ENCODE results near the gene DDX20. TPM values are rescaled to one million over a fixed set of nuclear protein-coding genes. Genes with fewer than 3 reads are reported as not detected.
A peak's percentile ranks its signal among the peaks of the same experiment; 100 is the strongest.
"Not testable (repeated sequence)": the region's sequence is repeated elsewhere in the genome, so short reads cannot be mapped to it uniquely, and the experiment has no call there.

The DDX20 gene
- total and polyA plus RNA-seq, 5 donors: 3.4 to 7.7 (median 6.6) TPM

DNA sequence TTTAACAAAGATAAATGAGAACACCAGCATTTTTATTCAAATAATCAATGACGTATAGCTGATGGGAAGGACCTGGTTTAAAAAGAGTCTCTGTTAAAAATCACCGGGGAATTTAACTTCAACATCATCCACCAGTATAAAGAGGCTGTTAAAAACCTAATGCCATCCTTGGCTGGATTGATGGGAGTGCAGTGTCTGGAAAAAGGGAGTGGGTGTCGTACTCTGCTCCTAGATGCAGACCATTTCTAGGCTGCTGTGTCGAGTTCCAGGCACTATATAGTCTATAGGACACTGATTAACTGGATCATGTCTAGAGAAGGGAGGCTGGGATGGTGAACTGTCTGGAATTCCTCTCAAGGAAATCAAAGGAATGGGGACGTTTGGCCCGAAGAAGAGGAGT is 36.1 kb downstream of the DDX20 start:
- Histone ChIP-seq H3K27ac (ENCODE audit: low read length) (no peak overlapping the region), H3K9me3 (ENCODE audit: control insufficient read depth, low read length) (no peaks in the 10 kb centered on the region), H3K4me3 (ENCODE audit: low read length) (no peak overlapping the region), H3K27me3 (ENCODE audit: control insufficient read depth, insufficient read depth) (no peaks in the 10 kb centered on the region), H3K4me1 (ENCODE audit: control insufficient read depth, insufficient read depth, low read length) (peaks cover 4% of the 10 kb centered on the region)
- 81% methylated on average over 6 of the region's 6 CpGs for WGBS
- ATAC-seq: no peak
- intact Hi-C loops (cut with DNase I): loop anchor here in 2 of 4 donors (10.0 kb wide), 2 partner anchors 203 to 543 kb away; no protein-coding TSS in a partner anchor
- DNase-seq: no peak

- no peaks in the 10 kb centered on the region for H3K27me3 ChIP-seq (ENCODE audit: control insufficient read depth, insufficient read depth)
- peaks cover 4% of the 10 kb centered on the region for H3K4me1 ChIP-seq (ENCODE audit: control insufficient read depth, insufficient read depth, low read length)
- 58% methylated on average over 5 of the region's 5 CpGs for WGBS
- H3K9me3 ChIP-seq (ENCODE audit: control insufficient read depth, low read length): no peaks in the 10 kb centered on the region
- no peak overlapping the region for H3K27ac ChIP-seq (ENCODE audit: low read length)
- no peak overlapping the region for H3K4me3 ChIP-seq (ENCODE audit: low read length)
- intact Hi-C loops (cut with DNase I): loop anchor here in 2 of 4 donors (10.0 kb wide), 2 partner anchors 203 to 543 kb away; no protein-coding TSS in a partner anchor
- DNase-seq (no peak), ATAC-seq (peak in 1 of 2 donors; percentile 57)
These were observed 36.5 kb downstream of the DDX20 start for GRCh38 chr1:111792249-111792648.

DNA sequence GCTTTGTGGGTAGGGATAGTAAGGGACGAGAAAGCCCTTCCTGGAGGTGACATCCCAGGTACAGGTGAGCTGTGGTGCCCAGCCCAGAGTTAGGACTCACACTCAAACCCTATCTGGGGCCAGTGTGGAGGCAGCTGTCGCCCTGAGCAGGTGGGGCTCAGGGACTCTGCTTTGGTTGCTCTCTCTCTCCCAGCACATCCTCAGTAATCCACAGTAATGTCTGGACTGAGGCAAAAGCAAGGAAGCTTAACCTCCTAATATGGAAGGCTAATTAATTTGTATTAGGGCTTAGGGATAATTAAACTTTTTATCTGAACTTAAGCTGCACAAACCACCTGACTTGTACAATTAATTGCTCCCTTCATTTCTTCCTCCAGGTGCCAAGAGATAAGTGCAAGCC is 38.2 kb downstream of the DDX20 start:
- no peaks in the 10 kb centered on the region for H3K27me3 ChIP-seq (ENCODE audit: control insufficient read depth, insufficient read depth)
- H3K9me3 ChIP-seq (ENCODE audit: control insufficient read depth, low read length): no peaks in the 10 kb centered on the region
- no peak for ATAC-seq
- peaks cover 2% of the 10 kb centered on the region for H3K4me1 ChIP-seq (ENCODE audit: control insufficient read depth, insufficient read depth, low read length)
- no peak overlapping the region for H3K4me3 ChIP-seq (ENCODE audit: low read length)
- DNase-seq: no peak
- 55% methylated on average over 2 of the region's 2 CpGs for WGBS
- intact Hi-C loops (cut with DNase I): loop anchor here in 2 of 4 donors (10.0 kb wide), 2 partner anchors 201 to 541 kb away; no protein-coding TSS in a partner anchor
- H3K27ac ChIP-seq (ENCODE audit: low read length): no peak overlapping the region

DNA sequence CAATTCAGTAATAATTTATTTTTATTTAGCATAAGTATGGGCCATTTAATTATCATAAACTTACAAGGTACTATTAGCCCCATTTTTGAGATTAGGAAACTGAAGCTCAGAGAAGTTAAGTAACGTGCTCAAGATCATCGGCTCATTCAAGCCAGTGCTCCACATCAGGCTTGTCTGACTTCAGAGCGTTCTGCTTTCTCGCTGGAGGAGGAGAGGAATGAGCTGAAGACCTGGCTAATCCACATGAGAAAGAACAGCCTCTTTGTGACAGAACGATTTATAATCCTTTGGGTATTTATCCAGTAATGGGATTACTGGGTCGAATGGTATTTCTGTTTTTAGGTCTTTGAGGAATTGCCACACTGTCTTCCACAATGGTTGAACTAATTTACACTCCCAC is 39.7 kb downstream of the DDX20 start:
- no peaks in the 10 kb centered on the region for H3K27me3 ChIP-seq (ENCODE audit: control insufficient read depth, insufficient read depth)
- H3K9me3 ChIP-seq (ENCODE audit: control insufficient read depth, low read length): no peaks in the 10 kb centered on the region
- ATAC-seq (no peak), DNase-seq (no peak)
- H3K4me1 ChIP-seq (ENCODE audit: control insufficient read depth, insufficient read depth, low read length): peaks cover 2% of the 10 kb centered on the region
- H3K27ac ChIP-seq (ENCODE audit: low read length): no peak overlapping the region
- H3K4me3 ChIP-seq (ENCODE audit: low read length): no peak overlapping the region
- WGBS: 85% methylated on average over 6 of the region's 6 CpGs
- intact Hi-C loops (cut with DNase I): loop anchor here in 3 of 4 donors (5.0 to 10.0 kb wide), 3 partner anchors 192 to 539 kb away; partner anchors contain the start of gene KCND3 (in 1 of the 3)

GRCh38 chr1:111798580-111798979 is 42.9 kb downstream of the DDX20 start:
- H3K4me1 ChIP-seq (ENCODE audit: control insufficient read depth, insufficient read depth, low read length): no peaks in the 10 kb centered on the region
- H3K4me3 ChIP-seq (ENCODE audit: low read length): no peak overlapping the region
- H3K27me3 ChIP-seq (ENCODE audit: control insufficient read depth, insufficient read depth): no peaks in the 10 kb centered on the region
- DNase-seq (no peak), ATAC-seq (no peak)
- intact Hi-C loops (cut with DNase I): loop anchor here in 3 of 4 donors (5.0 to 10.0 kb wide), 3 partner anchors 189 to 536 kb away; partner anchors contain the start of gene KCND3 (in 1 of the 3)
- no peaks in the 10 kb centered on the region for H3K9me3 ChIP-seq (ENCODE audit: control insufficient read depth, low read length)
- WGBS: 93% methylated on average over 2 of the region's 2 CpGs
- H3K27ac ChIP-seq (ENCODE audit: low read length): no peak overlapping the region

DNA sequence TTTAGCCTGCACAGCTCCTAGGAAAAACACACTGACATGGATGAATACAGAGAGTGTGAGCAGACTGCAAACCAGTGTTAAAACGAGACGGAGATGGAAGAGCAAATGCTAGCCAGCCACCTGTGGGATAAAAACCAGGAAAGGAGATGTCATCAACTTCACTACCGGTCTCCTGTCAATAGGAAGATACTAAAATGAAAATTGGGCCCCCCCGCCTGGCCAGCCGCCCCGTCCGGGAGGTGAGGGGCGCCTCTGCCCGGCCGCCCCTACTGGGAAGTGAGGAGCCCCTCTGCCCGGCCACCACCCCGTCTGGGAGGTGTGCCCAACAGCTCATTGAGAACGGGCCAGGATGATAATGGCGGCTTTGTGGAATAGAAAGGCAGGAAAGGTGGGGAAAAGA is 44.0 kb downstream of the DDX20 start:
- intact Hi-C loops (cut with DNase I): loop anchor here in 3 of 4 donors (5.0 to 10.0 kb wide), 5 partner anchors 78 to 535 kb away; partner anchors contain the start of gene KCND3 (in 2 of the 3)
- not testable (repeated sequence) for H3K27me3 ChIP-seq (ENCODE audit: control insufficient read depth, insufficient read depth); H3K4me3 ChIP-seq (ENCODE audit: low read length); ATAC-seq; H3K27ac ChIP-seq (ENCODE audit: low read length); H3K9me3 ChIP-seq (ENCODE audit: control insufficient read depth, low read length); DNase-seq; H3K4me1 ChIP-seq (ENCODE audit: control insufficient read depth, insufficient read depth, low read length)
- WGBS: 89% methylated on average over 13 of the region's 14 CpGs

DNA sequence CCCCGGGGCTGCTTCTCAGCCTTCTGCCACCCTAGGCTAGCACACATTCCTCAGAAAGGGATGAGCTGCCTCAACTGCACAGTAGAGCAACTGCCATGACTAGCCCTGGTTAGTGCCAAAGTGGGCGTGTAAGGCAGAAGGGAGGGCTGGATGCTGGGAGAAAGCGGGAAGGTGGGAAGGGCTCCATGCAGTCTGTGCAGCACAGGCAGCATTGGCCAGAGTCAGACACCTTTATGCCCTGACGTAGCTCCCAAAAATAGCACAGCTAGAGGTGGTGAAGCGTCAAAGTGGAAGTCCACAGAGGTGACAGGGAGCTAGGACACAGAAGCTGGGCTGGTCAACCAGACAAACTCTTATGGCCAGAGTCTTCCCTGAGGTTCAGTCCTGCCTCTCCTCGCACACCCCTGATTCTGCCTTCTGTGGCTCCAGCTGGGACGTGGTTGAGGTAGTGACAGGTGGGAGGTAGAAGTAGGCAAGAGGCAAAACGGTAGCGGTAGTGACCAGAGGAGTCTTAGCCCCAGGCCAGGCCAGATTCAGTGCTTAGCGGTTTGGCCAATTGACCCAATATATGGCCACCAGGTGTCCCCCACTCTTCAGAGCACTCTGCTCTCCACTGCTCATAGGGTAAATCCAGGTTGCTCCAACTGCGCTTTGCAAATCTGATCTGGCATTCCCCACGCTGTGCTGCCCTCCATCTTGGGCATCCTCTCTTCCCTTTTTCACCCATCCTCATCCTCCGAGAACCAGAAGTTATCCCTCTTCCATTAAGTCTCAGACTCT is 45.6 kb downstream of the DDX20 start:
- 74% methylated on average over 13 of the region's 13 CpGs for WGBS
- DNase-seq (peak; percentile 37 to 68 (median 65)), ATAC-seq (peak; percentile 84)
- H3K27me3 ChIP-seq (ENCODE audit: control insufficient read depth, insufficient read depth): no peaks in the 10 kb centered on the region
- intact Hi-C loops (cut with DNase I): loop anchor here in 1 of 4 donors (5.0 to 10.0 kb wide), 2 partner anchors 76 to 184 kb away; partner anchors contain the start of gene KCND3
- H3K9me3 ChIP-seq (ENCODE audit: control insufficient read depth, low read length): no peaks in the 10 kb centered on the region
- peak overlapping the region; percentile 71 for H3K27ac ChIP-seq (ENCODE audit: low read length)
- H3K4me3 ChIP-seq (ENCODE audit: low read length): no peak overlapping the region
- no peaks in the 10 kb centered on the region for H3K4me1 ChIP-seq (ENCODE audit: control insufficient read depth, insufficient read depth, low read length)

- ATAC-seq (peak; percentile 72 to 75), DNase-seq (peak; percentile 33 to 70 (median 65))
- H3K27ac ChIP-seq (ENCODE audit: low read length): peak overlapping the region; percentile 71
- H3K4me3 ChIP-seq (ENCODE audit: low read length): no peak overlapping the region
- no peaks in the 10 kb centered on the region for H3K27me3 ChIP-seq (ENCODE audit: control insufficient read depth, insufficient read depth)
- intact Hi-C loops (cut with DNase I): loop anchor here in 1 of 4 donors (5.0 to 10.0 kb wide), 2 partner anchors 75 to 183 kb away; partner anchors contain the start of gene KCND3
- 70% methylated on average over 6 of the region's 6 CpGs for WGBS
- H3K4me1 ChIP-seq (ENCODE audit: control insufficient read depth, insufficient read depth, low read length): no peaks in the 10 kb centered on the region
- no peaks in the 10 kb centered on the region for H3K9me3 ChIP-seq (ENCODE audit: control insufficient read depth, low read length)
These were observed 46.4 kb downstream of the DDX20 start for GRCh38 chr1:111802110-111802509.

GRCh38 chr1:111802984-111803383 is 47.3 kb downstream of the DDX20 start:
- H3K9me3 ChIP-seq (ENCODE audit: control insufficient read depth, low read length): no peaks in the 10 kb centered on the region
- DNase-seq (no peak), ATAC-seq (no peak)
- no peaks in the 10 kb centered on the region for H3K4me1 ChIP-seq (ENCODE audit: control insufficient read depth, insufficient read depth, low read length)
- peak overlapping the region; percentile 24 for H3K27ac ChIP-seq (ENCODE audit: low read length)
- no peak overlapping the region for H3K4me3 ChIP-seq (ENCODE audit: low read length)
- WGBS: 85% methylated on average over 5 of the region's 5 CpGs
- intact Hi-C loops (cut with DNase I): loop anchor here in 1 of 4 donors (5.0 to 10.0 kb wide), 2 partner anchors 74 to 182 kb away; partner anchors contain the start of gene KCND3
- H3K27me3 ChIP-seq (ENCODE audit: control insufficient read depth, insufficient read depth): no peaks in the 10 kb centered on the region

- DNase-seq: peak in 1 of 3 donors; percentile 48
- H3K27ac ChIP-seq (ENCODE audit: low read length): peak overlapping the region; percentile 18
- H3K27me3 ChIP-seq (ENCODE audit: control insufficient read depth, insufficient read depth): no peaks in the 10 kb centered on the region
- no peak overlapping the region for H3K4me3 ChIP-seq (ENCODE audit: low read length)
- 70% methylated on average over 5 of the region's 5 CpGs for WGBS
- H3K4me1 ChIP-seq (ENCODE audit: control insufficient read depth, insufficient read depth, low read length): no peaks in the 10 kb centered on the region
- ATAC-seq: no peak
- intact Hi-C loops (cut with DNase I): loop anchor here in 1 of 4 donors (5.0 to 10.0 kb wide), 2 partner anchors 73 to 181 kb away; partner anchors contain the start of gene KCND3
- no peaks in the 10 kb centered on the region for H3K9me3 ChIP-seq (ENCODE audit: control insufficient read depth, low read length)
These were observed 48.2 kb downstream of the DDX20 start for GRCh38 chr1:111803951-111804350.

GRCh38 chr1:111804776-111805175 is 49.1 kb downstream of the DDX20 start:
- H3K4me1 ChIP-seq (ENCODE audit: control insufficient read depth, insufficient read depth, low read length): no peaks in the 10 kb centered on the region
- DNase-seq: no peak
- no peak for ATAC-seq
- no peaks in the 10 kb centered on the region for H3K9me3 ChIP-seq (ENCODE audit: control insufficient read depth, low read length)
- no peak overlapping the region for H3K27ac ChIP-seq (ENCODE audit: low read length)
- no peaks in the 10 kb centered on the region for H3K27me3 ChIP-seq (ENCODE audit: control insufficient read depth, insufficient read depth)
- 77% methylated on average over 11 of the region's 11 CpGs for WGBS
- H3K4me3 ChIP-seq (ENCODE audit: low read length): no peak overlapping the region
- intact Hi-C loops (cut with DNase I): loop anchor here in 1 of 4 donors (5.0 to 10.0 kb wide), 2 partner anchors 73 to 180 kb away; partner anchors contain the start of gene KCND3

All from right cardiac atrium (tissue), 5 donors.